Bronchial epithelial cell (primary cell): Measurements from ENCODE around the gene RNF181. TPM values are rescaled to one million over a fixed set of nuclear protein-coding genes. Genes with fewer than 3 reads are reported as not detected.

Experiments used
- DNase-seq: peaks from one replicate; pipeline ENCODE4 v3.0.0-alpha.2; 2010; ENCODE audit warnings: low read depth
- FAIRE-seq: peaks from 2 replicates; lab custom pipeline; 2011; peaks lifted over from hg19 to GRCh38; lab: Jason Lieb, UNC
- H3K27me3 ChIP-seq: 2 replicates; pipeline ENCODE4 v1.5.1; 2011; ENCODE audit warnings: low read length; ENCODE audit not compliant: control insufficient read depth, insufficient read depth
- H3K36me3 ChIP-seq: 2 replicates; pipeline ENCODE4 v1.5.1; 2011; ENCODE audit warnings: low read length; ENCODE audit not compliant: control insufficient read depth, insufficient read depth
- H3K4me3 ChIP-seq: 2 replicates; pipeline ENCODE4 v1.5.1; 2011; ENCODE audit warnings: mild to moderate bottlenecking, low read depth, low read length, control low read depth
- CTCF ChIP-seq: IDR thresholded peaks from 2 replicates; pipeline ENCODE4 v1.5.1; 2011; ENCODE audit warnings: mild to moderate bottlenecking, moderate library complexity, low read length, control low read depth, inconsistent platforms; ENCODE audit not compliant: insufficient read depth, severe bottlenecking
- total RNA-seq: library from RNA; depleted of rRNA; stranded (reverse); fragments of >200 nt; gene quantifications from 2 replicates; pipeline ENCODE4 v1.2.1, GENCODE V29; 2014

Gene RNF181
- total RNA-seq, 1 donor from 2014 or later, result 240 TPM

DNA sequence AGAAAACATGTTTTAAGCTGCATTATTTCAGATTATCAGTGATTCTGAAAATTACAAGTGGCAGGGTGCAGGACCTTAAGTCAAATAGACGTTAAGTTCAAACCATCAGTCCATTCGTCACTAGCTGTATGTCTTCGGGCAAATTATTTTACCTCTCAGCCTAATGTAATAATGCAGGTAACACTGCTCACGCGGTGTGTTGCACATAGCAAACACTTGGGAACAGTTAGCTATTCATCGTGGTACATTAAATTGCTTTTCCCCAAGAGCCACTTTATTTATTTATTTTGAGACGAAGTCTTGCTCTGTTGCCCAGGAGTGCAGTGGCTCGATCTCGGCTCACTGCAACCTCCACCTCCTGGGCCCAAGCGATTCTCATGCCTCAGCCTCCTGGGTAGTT, 46.5 kb upstream of the RNF181 start:
- FAIRE-seq (no peak), DNase-seq (no peak)
- H3K27me3 ChIP-seq, result no peaks in the 10 kb centered on the region
- TF ChIP-seq CTCF, result no peak
- peaks cover 5% of the 10 kb centered on the region for H3K36me3 ChIP-seq
- H3K4me3 ChIP-seq, result no peak overlapping the region

DNA sequence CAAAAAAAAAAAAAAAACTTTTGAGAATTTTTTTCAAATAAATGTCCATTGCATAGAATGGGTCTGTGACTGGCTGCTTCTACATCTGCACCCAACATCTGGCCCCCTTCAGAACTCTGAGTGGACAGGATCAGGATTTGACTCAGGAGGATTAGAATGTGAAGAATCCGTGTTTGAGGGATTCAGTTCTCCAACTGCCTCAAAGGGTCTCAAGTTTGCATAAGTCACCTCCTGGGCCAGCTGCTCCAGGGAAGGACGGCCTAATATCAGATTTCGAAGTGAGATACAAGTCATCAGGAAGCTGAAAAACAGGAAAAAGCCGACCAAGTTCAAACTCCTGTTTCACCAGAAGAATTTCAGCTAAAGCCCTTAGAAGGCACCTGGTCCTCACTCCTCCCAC, 45.7 kb upstream of the RNF181 start:
- FAIRE-seq, result no peak
- Histone ChIP-seq H3K27me3 (no peaks in the 10 kb centered on the region), H3K4me3 (no peak overlapping the region), H3K36me3 (peaks cover 7% of the 10 kb centered on the region)
- peak; percentile 70 for DNase-seq
- TF ChIP-seq CTCF, result no peak

DNA sequence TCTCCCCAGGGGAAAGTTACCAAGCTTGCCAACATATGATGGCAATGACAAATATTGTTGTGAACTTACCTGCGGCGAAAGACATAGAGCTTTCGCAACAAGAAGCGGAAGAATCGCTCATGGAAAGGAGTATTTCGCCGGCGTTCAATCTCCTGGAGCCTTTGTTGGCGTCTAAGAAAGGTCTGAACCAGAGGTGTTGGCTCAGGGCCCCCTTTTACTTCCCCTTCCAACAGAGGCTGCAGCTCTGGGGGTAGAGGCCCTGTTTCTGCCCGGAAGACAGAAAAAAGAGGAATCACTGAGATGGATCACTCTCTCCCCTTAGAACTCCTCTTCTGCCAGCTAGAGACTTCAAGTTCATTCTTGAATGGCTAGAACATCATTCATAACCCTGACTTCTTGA, 45.1 kb upstream of the RNF181 start:
- TF ChIP-seq CTCF, result no peak
- FAIRE-seq (no peak), DNase-seq (peak; percentile 23)
- no peaks in the 10 kb centered on the region for H3K27me3 ChIP-seq
- H3K4me3 ChIP-seq, result no peak overlapping the region
- H3K36me3 ChIP-seq, result peaks cover 8% of the 10 kb centered on the region

GRCh38 chr2:85551698-85552678, 43.6 kb upstream of the RNF181 start:
- TF ChIP-seq CTCF, result peak; percentile 85
- DNase-seq (peak; percentile 82), FAIRE-seq (no peak)
- H3K36me3 ChIP-seq, result peaks cover 8% of the 10 kb centered on the region
- H3K4me3 ChIP-seq, result no peak overlapping the region
- H3K27me3 ChIP-seq, result no peaks in the 10 kb centered on the region

- no peaks in the 10 kb centered on the region for H3K27me3 ChIP-seq
- peaks cover 8% of the 10 kb centered on the region for H3K36me3 ChIP-seq
- FAIRE-seq (no peak), DNase-seq (no peak)
- no peak overlapping the region for H3K4me3 ChIP-seq
- no peak for TF ChIP-seq CTCF
Measured at GRCh38 chr2:85553184-85553583, 42.4 kb upstream of the RNF181 start.
